Measurements from ENCODE around the gene CEP128. TPM values are rescaled to one million over a fixed set of nuclear protein-coding genes. Genes with fewer than 3 reads are reported as not detected.

Gene CEP128
- total RNA-seq, 1 experiment from 2014 or later = 12.0 TPM

DNA sequence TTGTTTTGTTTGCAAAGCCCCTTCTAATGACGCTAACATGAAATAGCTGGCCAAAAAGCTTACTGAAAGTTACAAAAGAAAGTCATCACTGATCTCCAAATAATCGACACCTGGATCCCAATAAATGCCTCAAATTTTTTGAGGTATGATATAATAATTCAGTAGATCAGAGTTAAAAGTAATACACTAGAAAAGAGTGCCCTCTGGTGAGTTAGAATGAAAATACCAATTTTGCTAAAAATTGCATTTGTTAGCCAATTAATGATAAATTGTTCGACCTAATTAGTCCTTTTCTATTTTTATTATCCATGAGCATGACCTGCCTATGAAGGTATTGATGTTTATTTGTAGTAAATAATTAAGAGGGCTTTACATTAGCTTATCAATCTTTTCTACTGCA, 78.6 kb downstream of the CEP128 start:
- CTCF ChIA-PET = interaction anchor here (1.6 kb wide), 1 partner anchor 807 kb away, joined by 3 read pairs; no protein-coding TSS in a partner anchor
- POLR2A ChIA-PET = no interaction called here
- no peak overlapping the region for H3K27ac Mint-ChIP-seq
- no peaks in the 10 kb centered on the region for H3K4me1 Mint-ChIP-seq
- peaks cover 10% of the 10 kb centered on the region for H3K9me3 Mint-ChIP-seq
- no peaks in the 10 kb centered on the region for H3K27me3 Mint-ChIP-seq (ENCODE audit: low read depth)
- no peak overlapping the region for H3K4me3 Mint-ChIP-seq
- ATAC-seq (no peak), DNase-seq (ENCODE audit: low spot score) (no peak)
- no peak for TF ChIP-seq JUN (CRISPR knock-in tag; IDR thresholded peaks at IDR 0.05)
- TF ChIP-seq ZSCAN18 (CRISPR knock-in tag; IDR thresholded peaks at IDR 0.05) = no peak
- TF ChIP-seq KAT7 (CRISPR knock-in tag; IDR thresholded peaks at IDR 0.05; ENCODE audit: borderline replicate concordance) = no peak
- TF ChIP-seq TEAD1 (CRISPR knock-in tag; IDR thresholded peaks at IDR 0.05) = no peak
- TF ChIP-seq ZNF121 (CRISPR knock-in tag; IDR thresholded peaks at IDR 0.05) = no peak
- peaks cover 8% of the 10 kb centered on the region for H3K36me3 Mint-ChIP-seq

- Mint-ChIP-seq H3K9me3 (peaks cover 6% of the 10 kb centered on the region), H3K4me1 (no peaks in the 10 kb centered on the region), H3K4me3 (no peak overlapping the region), H3K27me3 (ENCODE audit: low read depth) (no peaks in the 10 kb centered on the region), H3K27ac (no peak overlapping the region), H3K36me3 (peaks cover 3% of the 10 kb centered on the region)
- ATAC-seq (no peak), DNase-seq (ENCODE audit: low spot score) (no peak)
- TF ChIP-seq TCF7 (CRISPR knock-in tag; IDR thresholded peaks at IDR 0.05; ENCODE audit: low read depth) = no peak
- no peak for TF ChIP-seq FOXP4 (CRISPR knock-in tag; IDR thresholded peaks at IDR 0.05)
- no peak for TF ChIP-seq ZNF121 (CRISPR knock-in tag; IDR thresholded peaks at IDR 0.05)
- TF ChIP-seq, protein P1, sequence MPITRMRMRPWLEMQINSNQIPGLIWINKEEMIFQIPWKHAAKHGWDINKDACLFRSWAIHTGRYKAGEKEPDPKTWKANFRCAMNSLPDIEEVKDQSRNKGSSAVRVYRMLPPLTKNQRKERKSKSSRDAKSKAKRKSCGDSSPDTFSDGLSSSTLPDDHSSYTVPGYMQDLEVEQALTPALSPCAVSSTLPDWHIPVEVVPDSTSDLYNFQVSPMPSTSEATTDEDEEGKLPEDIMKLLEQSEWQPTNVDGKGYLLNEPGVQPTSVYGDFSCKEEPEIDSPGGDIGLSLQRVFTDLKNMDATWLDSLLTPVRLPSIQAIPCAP (CRISPR knock-in tag; IDR thresholded peaks at IDR 0.05) = no peak
- TF ChIP-seq, protein P2, sequence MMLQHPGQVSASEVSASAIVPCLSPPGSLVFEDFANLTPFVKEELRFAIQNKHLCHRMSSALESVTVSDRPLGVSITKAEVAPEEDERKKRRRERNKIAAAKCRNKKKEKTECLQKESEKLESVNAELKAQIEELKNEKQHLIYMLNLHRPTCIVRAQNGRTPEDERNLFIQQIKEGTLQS (CRISPR knock-in tag; conservative IDR thresholded peaks at IDR 0.05) = no peak
- TF ChIP-seq ZNF396 (CRISPR knock-in tag; IDR thresholded peaks at IDR 0.05; ENCODE audit: borderline replicate concordance) = no peak
- no peak for TF ChIP-seq ATF2 (CRISPR knock-in tag; IDR thresholded peaks at IDR 0.05; ENCODE audit: borderline replicate concordance, low read depth)
- no peak for TF ChIP-seq CTCF (IDR thresholded peaks at IDR 0.05)
- no peak for TF ChIP-seq ZBTB21 (CRISPR knock-in tag; IDR thresholded peaks at IDR 0.05; ENCODE audit: borderline replicate concordance)
- TF ChIP-seq, protein P3, sequence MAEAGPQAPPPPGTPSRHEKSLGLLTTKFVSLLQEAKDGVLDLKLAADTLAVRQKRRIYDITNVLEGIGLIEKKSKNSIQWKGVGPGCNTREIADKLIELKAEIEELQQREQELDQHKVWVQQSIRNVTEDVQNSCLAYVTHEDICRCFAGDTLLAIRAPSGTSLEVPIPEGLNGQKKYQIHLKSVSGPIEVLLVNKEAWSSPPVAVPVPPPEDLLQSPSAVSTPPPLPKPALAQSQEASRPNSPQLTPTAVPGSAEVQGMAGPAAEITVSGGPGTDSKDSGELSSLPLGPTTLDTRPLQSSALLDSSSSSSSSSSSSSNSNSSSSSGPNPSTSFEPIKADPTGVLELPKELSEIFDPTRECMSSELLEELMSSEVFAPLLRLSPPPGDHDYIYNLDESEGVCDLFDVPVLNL (CRISPR knock-in tag; IDR thresholded peaks at IDR 0.05; ENCODE audit: borderline replicate concordance, low read depth) = no peak
- TF ChIP-seq CBFB (CRISPR knock-in tag; IDR thresholded peaks at IDR 0.05; ENCODE audit: low read depth) = no peak
- TF ChIP-seq TEAD1 (CRISPR knock-in tag; IDR thresholded peaks at IDR 0.05) = no peak
- TF ChIP-seq OVOL2 (CRISPR knock-in tag; IDR thresholded peaks at IDR 0.05; ENCODE audit: borderline replicate concordance) = no peak
- CTCF ChIA-PET = no interaction called here
- POLR2A ChIA-PET = no interaction called here
These were observed 79.0 kb downstream of the CEP128 start for GRCh38 chr14:80862541-80862940.

All from WTC11 (cell line).